ENCODE measurements around the gene ZFAND6. TPM values are rescaled to one million over a fixed set of nuclear protein-coding genes. Genes with fewer than 3 reads are reported as not detected.

Gene ZFAND6
- total RNA-seq, 4 donors from 2014 or later = 71.1 to 102 (median 82.5) TPM

GRCh38 chr15:80066912-80067311 lies 7.4 kb downstream of the ZFAND6 start:
- no peak for TF ChIP-seq CTCF (IDR thresholded peaks at IDR 0.05)
- TF ChIP-seq POLR2A (IDR thresholded peaks at IDR 0.05) = no peak
- intact Hi-C loops (cut with DNase I) = loop anchor here (10.0 kb wide), 1 partner anchor 98 kb away; no protein-coding TSS in a partner anchor
- DNase-seq = no peak

GRCh38 chr15:80068578-80068977 lies 9.1 kb downstream of the ZFAND6 start:
- no peak for DNase-seq
- H3K27ac ChIP-seq = no peak overlapping the region
- H3K4me1 ChIP-seq = peaks cover 3 to 55% (median 11%) of the 10 kb centered on the region in 3 donors
- TF ChIP-seq POLR2A (IDR thresholded peaks at IDR 0.05) (no peak), CTCF (IDR thresholded peaks at IDR 0.05) (no peak)
- no peaks in the 10 kb centered on the region for H3K36me3 ChIP-seq
- no peaks in the 10 kb centered on the region for H3K27me3 ChIP-seq
- 71 to 84% methylated on average over 5 to 11 of the region's 11 CpGs for WGBS, 2 donors
- no peaks in the 10 kb centered on the region for H3K9me3 ChIP-seq
- H3K4me3 ChIP-seq = no peak overlapping the region
- intact Hi-C loops (cut with DNase I) = loop anchor here (10.0 kb wide), 1 partner anchor 96 kb away; no protein-coding TSS in a partner anchor

More at GRCh38 chr15:80066912-80067311, 7.4 kb downstream of the ZFAND6 start:
- H3K36me3 ChIP-seq = no peaks in the 10 kb centered on the region
- no peaks in the 10 kb centered on the region for H3K9me3 ChIP-seq
- H3K27ac ChIP-seq = no peak overlapping the region
- H3K4me3 ChIP-seq = no peak overlapping the region
- H3K4me1 ChIP-seq = peaks cover 0 to 50% (median 12%) of the 10 kb centered on the region in 3 donors
- no peaks in the 10 kb centered on the region for H3K27me3 ChIP-seq

GRCh38 chr15:80070840-80071239 lies 11.4 kb downstream of the ZFAND6 start:
- intact Hi-C loops (cut with DNase I) = no loop called here
- Histone ChIP-seq H3K4me3 (no peak overlapping the region), H3K27me3 (no peaks in the 10 kb centered on the region), H3K9me3 (no peaks in the 10 kb centered on the region), H3K36me3 (no peaks in the 10 kb centered on the region), H3K27ac (no peak overlapping the region), H3K4me1 (peaks cover 3 to 63% (median 17%) of the 10 kb centered on the region in 3 donors)
- TF ChIP-seq POLR2A (IDR thresholded peaks at IDR 0.05) (no peak), CTCF (IDR thresholded peaks at IDR 0.05) (no peak)
- no peak for DNase-seq

GRCh38 chr15:80071652-80072051 lies 12.2 kb downstream of the ZFAND6 start:
- Histone ChIP-seq H3K9me3 (no peaks in the 10 kb centered on the region), H3K4me1 (peaks cover 3 to 71% (median 17%) of the 10 kb centered on the region in 3 donors), H3K36me3 (no peaks in the 10 kb centered on the region), H3K4me3 (peak overlapping the region in 1 of 4 donors; percentile 57), H3K27ac (peak overlapping the region in 1 of 4 donors; percentile 84), H3K27me3 (no peaks in the 10 kb centered on the region)
- no peak for TF ChIP-seq CTCF (IDR thresholded peaks at IDR 0.05)
- TF ChIP-seq POLR2A (IDR thresholded peaks at IDR 0.05) = no peak
- DNase-seq = no peak
- intact Hi-C loops (cut with DNase I) = no loop called here

- Histone ChIP-seq H3K9me3 (no peaks in the 10 kb centered on the region), H3K27ac (peak overlapping the region in 3 of 4 donors; percentile 53 to 84 (median 80)), H3K4me3 (peak overlapping the region; percentile 25 to 57 (median 48)), H3K36me3 (no peaks in the 10 kb centered on the region), H3K4me1 (peaks cover 3 to 74% (median 22%) of the 10 kb centered on the region in 3 donors), H3K27me3 (no peaks in the 10 kb centered on the region)
- no peak for TF ChIP-seq POLR2A (IDR thresholded peaks at IDR 0.05)
- no peak for TF ChIP-seq CTCF (IDR thresholded peaks at IDR 0.05)
- WGBS, 2 donors = 0 to 3% methylated on average over 1 of the region's 1 CpG
- intact Hi-C loops (cut with DNase I) = no loop called here
- no peak for DNase-seq
Observed at GRCh38 chr15:80072285-80072994, 13.0 kb downstream of the ZFAND6 start.

Measured in esophagus squamous epithelium (tissue), 5 donors.